GM18907 (cell line): Measurements from ENCODE around the gene AGO4.
"Not testable (repeated sequence)": the region's sequence is repeated elsewhere in the genome, so short reads cannot be mapped to it uniquely, and the experiment has no call there.

Experiments used
- ATAC-seq: cut with Tn5 transposase; IDR thresholded peaks from one replicate; pipeline ENCODE4 v1.9.1; 2021; ENCODE audit warnings: mild to moderate bottlenecking, moderate library complexity; ENCODE audit not compliant: unreplicated experiment

AGO4 gene

GRCh38 chr1:35807614-35808449 lies at the start of gene AGO4:
Gene AGO4 (plus strand): TSS chr1:35808016. CDS start chr1:35808417, 401 bp downstream.
- ATAC-seq: peak; percentile 48

- ATAC-seq: no peak
These were observed 45.7 kb upstream of the AGO4 start for GRCh38 chr1:35762141-35762540.

GRCh38 chr1:35763201-35763600 lies 44.6 kb upstream of the AGO4 start:
- ATAC-seq: no peak

GRCh38 chr1:35764283-35764682 lies 43.5 kb upstream of the AGO4 start:
- ATAC-seq: no peak

GRCh38 chr1:35768350-35769187 lies 39.2 kb upstream of the AGO4 start:
- no peak for ATAC-seq

GRCh38 chr1:35769188-35769758 lies 38.5 kb upstream of the AGO4 start:
- ATAC-seq: peak; percentile 80

- no peak for ATAC-seq
These were observed 34.1 kb upstream of the AGO4 start for GRCh38 chr1:35773711-35774110.

- not testable (repeated sequence) for ATAC-seq
These were observed 31.6 kb upstream of the AGO4 start for GRCh38 chr1:35776172-35776571.

- no peak for ATAC-seq
These were observed 30.7 kb upstream of the AGO4 start for GRCh38 chr1:35777109-35777508.

- ATAC-seq: no peak
These were observed 24.7 kb upstream of the AGO4 start for GRCh38 chr1:35783055-35783583.

- not testable (repeated sequence) for ATAC-seq
These were observed 23.5 kb upstream of the AGO4 start for GRCh38 chr1:35784364-35784763.

- ATAC-seq: no peak
These were observed 19.7 kb upstream of the AGO4 start for GRCh38 chr1:35788139-35788538.

GRCh38 chr1:35790670-35791069 lies 17.1 kb upstream of the AGO4 start:
- ATAC-seq: no peak

GRCh38 chr1:35795295-35795694 lies 12.5 kb upstream of the AGO4 start:
- no peak for ATAC-seq

GRCh38 chr1:35797380-35797779 lies 10.4 kb upstream of the AGO4 start:
- no peak for ATAC-seq

- ATAC-seq: not testable (repeated sequence)
These were observed 9.8 kb upstream of the AGO4 start for GRCh38 chr1:35798019-35798418.

GRCh38 chr1:35800167-35800887 lies 7.5 kb upstream of the AGO4 start:
- ATAC-seq: not testable (repeated sequence)

GRCh38 chr1:35808450-35809113 lies 766 bp downstream of the AGO4 start:
- peak; percentile 31 for ATAC-seq

- ATAC-seq: no peak
These were observed 1.6 kb downstream of the AGO4 start for GRCh38 chr1:35809114-35810095.
